Liver (tissue), 9 donors: Measurements from ENCODE around the gene DUSP16. TPM values are rescaled to one million over a fixed set of nuclear protein-coding genes. Genes with fewer than 3 reads are reported as not detected.

Experiments used
- DNase-seq: peaks from one replicate; pipeline ENCODE4 v3.0.0-alpha.2; 2017; ENCODE audit warnings: low spot score
- H3K27ac ChIP-seq, 2 donors: one replicate each; pipeline ENCODE4 v1.7.0; 2013; ENCODE audit warnings: inconsistent platforms in 2 of 2, low read length in 2 of 2, control low read depth in 1 of 2, low read depth in 1 of 2, mild to moderate bottlenecking in 1 of 2
- H3K27me3 ChIP-seq, 4 donors: one replicate each; pipeline versions ENCODE4 v1.6.1 to v1.7.0; 2013; ENCODE audit warnings: low read length in 3 of 4, inconsistent platforms in 1 of 4, mild to moderate bottlenecking in 1 of 4, moderate library complexity in 1 of 4; ENCODE audit not compliant: control insufficient read depth in 4 of 4, insufficient read depth in 4 of 4
- H3K36me3 ChIP-seq, 4 donors: one replicate each; pipeline versions ENCODE4 v1.6.1 to v1.7.0; 2013; ENCODE audit warnings: low read length in 3 of 4, mild to moderate bottlenecking in 3 of 4, low read depth in 1 of 4, moderate library complexity in 1 of 4; ENCODE audit not compliant: control insufficient read depth in 4 of 4, insufficient read depth in 3 of 4
- H3K4me1 ChIP-seq, 4 donors: one replicate each; pipeline versions ENCODE4 v1.6.1 to v1.7.0; 2013; ENCODE audit warnings: low read length in 3 of 4, mild to moderate bottlenecking in 3 of 4, moderate library complexity in 1 of 4; ENCODE audit not compliant: control insufficient read depth in 4 of 4, insufficient read depth in 4 of 4
- H3K4me3 ChIP-seq, 3 donors: one replicate each; pipeline versions ENCODE4 v1.6.1 to v1.7.0; 2013; ENCODE audit warnings: low read length in 3 of 3, control low read depth in 1 of 3, low read depth in 1 of 3, mild to moderate bottlenecking in 1 of 3
- H3K9ac ChIP-seq, 2 donors: one replicate each; pipeline ENCODE4 v1.7.0; 2013; ENCODE audit warnings: low read length in 2 of 2, mild to moderate bottlenecking in 2 of 2, moderate library complexity in 2 of 2, control low read depth in 1 of 2, low read depth in 1 of 2
- H3K9me3 ChIP-seq, 4 donors: one replicate each; pipeline versions ENCODE4 v1.6.1 to v1.7.0; 2013; ENCODE audit warnings: low read length in 3 of 4; ENCODE audit not compliant: control insufficient read depth in 4 of 4
- EGR1 ChIP-seq, 2 donors: IDR thresholded peaks; 2 replicates each; pipeline ENCODE4 v1.6.1; 2016 to 2018; ENCODE audit warnings: antibody characterized with exemption in 2 of 2, low read depth in 2 of 2
- FOXA1 ChIP-seq: IDR thresholded peaks from 2 replicates; pipeline ENCODE4 v1.6.1; 2016; ENCODE audit warnings: antibody characterized with exemption
- GABPA ChIP-seq, 2 donors: IDR thresholded peaks in 1 of 2; conservative IDR thresholded peaks in 1 of 2; 2 replicates each; pipeline ENCODE4 v1.6.1; 2016; ENCODE audit warnings: antibody characterized with exemption in 2 of 2, mild to moderate bottlenecking in 1 of 2, moderate library complexity in 1 of 2
- HNF4A ChIP-seq, 2 donors: conservative IDR thresholded peaks; 2 replicates each; pipeline ENCODE4 v1.6.1; 2016; ENCODE audit warnings: antibody characterized with exemption in 2 of 2, mild to moderate bottlenecking in 2 of 2
- HNF4G ChIP-seq: IDR thresholded peaks from 2 replicates; pipeline ENCODE4 v1.6.1; 2016; ENCODE audit warnings: antibody characterized with exemption
- JUND ChIP-seq, 2 donors: IDR thresholded peaks; 2 replicates each; pipeline ENCODE4 v1.6.1; 2016; ENCODE audit warnings: antibody characterized with exemption in 2 of 2
- MAX ChIP-seq: IDR thresholded peaks from 2 replicates; pipeline ENCODE4 v1.6.1; 2016; ENCODE audit warnings: antibody characterized with exemption
- NR2F2 ChIP-seq: IDR thresholded peaks from 2 replicates; pipeline ENCODE4 v1.6.1; 2016; ENCODE audit warnings: antibody characterized with exemption
- RAD21 ChIP-seq, 2 donors: IDR thresholded peaks; 2 replicates each; pipeline ENCODE4 v1.6.1; 2016; ENCODE audit warnings: antibody characterized with exemption in 2 of 2, mild to moderate bottlenecking in 2 of 2
- RXRA ChIP-seq, 2 donors: IDR thresholded peaks; 2 replicates each; pipeline ENCODE4 v1.6.1; 2017 to 2018; ENCODE audit warnings: antibody characterized with exemption in 2 of 2, mild to moderate bottlenecking in 1 of 2
- TAF1 ChIP-seq: conservative IDR thresholded peaks from 2 replicates; pipeline ENCODE4 v1.6.1; 2016; ENCODE audit warnings: antibody characterized with exemption, mild to moderate bottlenecking
- YY1 ChIP-seq: IDR thresholded peaks from 2 replicates; pipeline ENCODE4 v1.6.1; 2016; ENCODE audit warnings: antibody characterized with exemption, mild to moderate bottlenecking
- ZBTB33 ChIP-seq: IDR thresholded peaks from 2 replicates; pipeline ENCODE4 v1.6.1; 2016; ENCODE audit warnings: antibody characterized with exemption
- polyA plus RNA-seq, 2 donors: library from polyadenylated mRNA; stranded (reverse) in 1 of 2; unstranded in 1 of 2; fragments of 200-250 nt in 1 of 2; fragments of >200 nt in 1 of 2; fragmentation: Nextera tagmentation in 1 of 2; extraction: Ambion mirVana in 1 of 2; gene quantifications; one replicate each; pipeline versions ENCODE4 v1.2.1 to v1.2.3, GENCODE V29; 2013 to 2015
- total RNA-seq, 2 donors: library from RNA; depleted of rRNA; stranded (reverse); fragments of >200 nt; gene quantifications; one replicate each; pipeline ENCODE4 v1.2.3, GENCODE V29; 2014
- TF ChIP-seq, protein P1 (sequence below): IDR thresholded peaks from 2 replicates; pipeline ENCODE4 v1.6.1; 2016; ENCODE audit warnings: antibody characterized with exemption, mild to moderate bottlenecking
- TF ChIP-seq, protein P2 (sequence below): fragments of 150-350 bp; IDR thresholded peaks from 2 replicates; pipeline ENCODE4 v1.5.1; 2017; ENCODE audit warnings: improper control_type of control experiment, low read depth, low read length; ENCODE audit not compliant: missing input control
- donor health status: healthy.
- donor health status: healthy.
- donor health status: healthy.
- donor health status: healthy.
- donor health status: healthy.

The DUSP16 gene
- total and polyA plus RNA-seq, 4 donors = 7.8 to 56.4 (median 19.1) TPM

DNA sequence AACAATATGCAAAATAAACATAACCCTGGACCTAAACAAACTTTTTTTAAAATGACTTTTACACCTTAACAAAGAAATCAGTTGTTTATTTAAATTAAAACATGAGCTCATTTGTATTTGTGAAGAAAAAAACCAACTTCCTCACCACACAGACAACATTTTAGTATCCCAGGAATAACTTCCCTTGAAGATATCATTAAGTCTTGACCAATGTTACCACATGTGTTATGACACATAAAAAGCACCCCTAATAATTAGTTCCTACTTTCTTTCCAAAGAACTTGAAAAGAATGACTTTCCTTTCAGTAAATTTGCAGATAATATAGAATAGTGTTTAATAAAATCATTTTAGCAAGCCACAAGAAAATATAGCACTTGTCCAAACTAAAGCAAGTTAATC lies 42.4 kb downstream of the DUSP16 start:
- no peak overlapping the region for H3K9ac ChIP-seq

More for the DNA sequence above, 42.4 kb downstream of the DUSP16 start:
- peaks cover 2 to 26% (median 11%) of the 10 kb centered on the region in 4 donors for H3K4me1 ChIP-seq
- H3K27ac ChIP-seq = no peak overlapping the region
- no peak for TF ChIP-seq GABPA (IDR thresholded peaks at IDR 0.05 in 1 of 2, conservative IDR thresholded peaks at IDR 0.05 in 1 of 2)
- TF ChIP-seq, protein P1, sequence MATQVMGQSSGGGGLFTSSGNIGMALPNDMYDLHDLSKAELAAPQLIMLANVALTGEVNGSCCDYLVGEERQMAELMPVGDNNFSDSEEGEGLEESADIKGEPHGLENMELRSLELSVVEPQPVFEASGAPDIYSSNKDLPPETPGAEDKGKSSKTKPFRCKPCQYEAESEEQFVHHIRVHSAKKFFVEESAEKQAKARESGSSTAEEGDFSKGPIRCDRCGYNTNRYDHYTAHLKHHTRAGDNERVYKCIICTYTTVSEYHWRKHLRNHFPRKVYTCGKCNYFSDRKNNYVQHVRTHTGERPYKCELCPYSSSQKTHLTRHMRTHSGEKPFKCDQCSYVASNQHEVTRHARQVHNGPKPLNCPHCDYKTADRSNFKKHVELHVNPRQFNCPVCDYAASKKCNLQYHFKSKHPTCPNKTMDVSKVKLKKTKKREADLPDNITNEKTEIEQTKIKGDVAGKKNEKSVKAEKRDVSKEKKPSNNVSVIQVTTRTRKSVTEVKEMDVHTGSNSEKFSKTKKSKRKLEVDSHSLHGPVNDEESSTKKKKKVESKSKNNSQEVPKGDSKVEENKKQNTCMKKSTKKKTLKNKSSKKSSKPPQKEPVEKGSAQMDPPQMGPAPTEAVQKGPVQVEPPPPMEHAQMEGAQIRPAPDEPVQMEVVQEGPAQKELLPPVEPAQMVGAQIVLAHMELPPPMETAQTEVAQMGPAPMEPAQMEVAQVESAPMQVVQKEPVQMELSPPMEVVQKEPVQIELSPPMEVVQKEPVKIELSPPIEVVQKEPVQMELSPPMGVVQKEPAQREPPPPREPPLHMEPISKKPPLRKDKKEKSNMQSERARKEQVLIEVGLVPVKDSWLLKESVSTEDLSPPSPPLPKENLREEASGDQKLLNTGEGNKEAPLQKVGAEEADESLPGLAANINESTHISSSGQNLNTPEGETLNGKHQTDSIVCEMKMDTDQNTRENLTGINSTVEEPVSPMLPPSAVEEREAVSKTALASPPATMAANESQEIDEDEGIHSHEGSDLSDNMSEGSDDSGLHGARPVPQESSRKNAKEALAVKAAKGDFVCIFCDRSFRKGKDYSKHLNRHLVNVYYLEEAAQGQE = no peak
- TF ChIP-seq, protein P2, sequence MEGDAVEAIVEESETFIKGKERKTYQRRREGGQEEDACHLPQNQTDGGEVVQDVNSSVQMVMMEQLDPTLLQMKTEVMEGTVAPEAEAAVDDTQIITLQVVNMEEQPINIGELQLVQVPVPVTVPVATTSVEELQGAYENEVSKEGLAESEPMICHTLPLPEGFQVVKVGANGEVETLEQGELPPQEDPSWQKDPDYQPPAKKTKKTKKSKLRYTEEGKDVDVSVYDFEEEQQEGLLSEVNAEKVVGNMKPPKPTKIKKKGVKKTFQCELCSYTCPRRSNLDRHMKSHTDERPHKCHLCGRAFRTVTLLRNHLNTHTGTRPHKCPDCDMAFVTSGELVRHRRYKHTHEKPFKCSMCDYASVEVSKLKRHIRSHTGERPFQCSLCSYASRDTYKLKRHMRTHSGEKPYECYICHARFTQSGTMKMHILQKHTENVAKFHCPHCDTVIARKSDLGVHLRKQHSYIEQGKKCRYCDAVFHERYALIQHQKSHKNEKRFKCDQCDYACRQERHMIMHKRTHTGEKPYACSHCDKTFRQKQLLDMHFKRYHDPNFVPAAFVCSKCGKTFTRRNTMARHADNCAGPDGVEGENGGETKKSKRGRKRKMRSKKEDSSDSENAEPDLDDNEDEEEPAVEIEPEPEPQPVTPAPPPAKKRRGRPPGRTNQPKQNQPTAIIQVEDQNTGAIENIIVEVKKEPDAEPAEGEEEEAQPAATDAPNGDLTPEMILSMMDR = no peak
- no peak for TF ChIP-seq FOXA1
- no peak for TF ChIP-seq YY1
- TF ChIP-seq RXRA (IDR thresholded peaks at IDR 0.05) = no peak
- TF ChIP-seq ZBTB33 = no peak
- no peak for TF ChIP-seq TAF1
- no peak for TF ChIP-seq RAD21 (IDR thresholded peaks at IDR 0.05)
- TF ChIP-seq EGR1 (IDR thresholded peaks at IDR 0.05; ENCODE audit: low read depth in 2 of 2) = no peak
- TF ChIP-seq JUND (IDR thresholded peaks at IDR 0.05) = no peak
- TF ChIP-seq HNF4A (conservative IDR thresholded peaks at IDR 0.05) = no peak
- TF ChIP-seq MAX = no peak
- no peak for TF ChIP-seq NR2F2
- no peak for TF ChIP-seq HNF4G
- DNase-seq = no peak
- H3K36me3 ChIP-seq = peaks cover 0 to 35% (median 25%) of the 10 kb centered on the region in 4 donors
- H3K4me3 ChIP-seq = no peak overlapping the region
- no peaks in the 10 kb centered on the region for H3K27me3 ChIP-seq
- H3K9me3 ChIP-seq = no peaks in the 10 kb centered on the region
